ENCODE results near the gene FYCO1.

FYCO1 gene

DNA sequence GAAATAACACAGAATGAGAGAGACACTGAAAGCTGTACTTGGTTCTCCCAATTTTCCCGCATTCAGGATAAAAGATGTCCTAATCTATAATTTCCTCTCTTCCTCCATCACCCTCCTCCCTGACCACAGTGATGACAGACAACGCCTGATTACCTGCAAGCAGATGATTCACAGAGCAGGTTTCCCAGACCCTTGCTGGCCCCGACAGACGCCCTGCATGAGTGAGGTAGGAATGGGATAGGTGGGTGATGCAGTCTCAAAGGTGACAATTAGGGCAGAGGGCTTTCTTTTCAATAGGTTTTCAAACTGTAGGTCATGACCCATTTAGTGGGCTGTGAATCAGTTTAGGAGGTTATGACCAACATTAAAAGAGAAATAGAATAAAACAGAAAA is 57.6 kb downstream of the FYCO1 start:
- Histone ChIP-seq H3K27ac (ENCODE audit: low read length) (no peak overlapping the region), H3K36me3 (ENCODE audit: control insufficient read depth in 1 of 2, insufficient read depth in 2 of 2, low read length in 2 of 2) (peaks cover 42 to 56% of the 10 kb centered on the region in 2 donors), H3K27me3 (ENCODE audit: low read depth, low read length) (no peaks in the 10 kb centered on the region), H3K9me3 (ENCODE audit: control insufficient read depth in 1 of 2, low read length in 2 of 2) (no peaks in the 10 kb centered on the region), H3K4me1 (ENCODE audit: control insufficient read depth in 1 of 2, insufficient read depth in 2 of 2, low read length in 2 of 2) (peaks cover 3 to 10% of the 10 kb centered on the region in 2 donors), H3K4me3 (ENCODE audit: low read depth in 1 of 2, low read length in 2 of 2) (no peak overlapping the region)

DNA sequence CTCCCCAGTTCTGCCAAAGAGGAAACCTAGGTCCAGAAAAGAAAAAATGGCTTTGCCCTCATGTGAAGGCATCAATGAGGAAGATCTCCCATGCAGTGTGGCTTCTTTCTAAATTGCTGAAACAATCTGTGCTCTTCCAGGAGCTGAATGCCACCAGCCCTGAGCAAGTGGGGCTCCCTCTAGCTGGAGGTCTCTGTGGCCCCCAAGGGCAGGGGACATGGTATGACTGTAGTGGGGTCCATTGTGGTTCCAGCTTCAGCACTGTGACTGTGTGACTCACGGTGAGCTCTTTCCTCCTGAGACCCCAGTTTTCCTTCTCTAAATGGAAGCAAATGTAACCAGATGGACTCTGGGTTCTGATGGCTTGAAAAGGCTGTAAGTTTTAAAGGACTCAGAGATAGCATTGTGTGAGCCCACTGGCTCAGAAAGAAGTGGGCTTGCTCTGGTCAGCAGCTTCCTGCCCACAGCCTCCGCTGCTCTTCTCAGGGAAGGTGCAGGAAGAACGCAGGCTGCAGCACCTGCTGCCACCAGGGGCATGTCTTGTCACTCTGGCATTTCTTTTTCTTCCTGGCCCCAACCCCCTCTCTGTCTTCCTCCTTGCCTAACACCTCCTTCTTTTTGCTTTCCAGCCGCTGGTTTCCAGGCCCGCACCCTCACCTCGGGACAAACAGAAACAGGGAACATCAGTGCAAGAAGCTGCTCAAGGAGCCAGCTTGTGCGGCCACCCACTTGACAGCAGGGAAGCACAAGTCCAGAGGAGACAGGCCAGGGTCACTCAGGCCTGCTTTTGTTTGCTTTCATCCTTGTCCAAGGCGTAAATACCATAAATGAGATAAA is 58.2 kb downstream of the FYCO1 start:
- H3K36me3 ChIP-seq (ENCODE audit: control insufficient read depth in 1 of 2, insufficient read depth in 2 of 2, low read length in 2 of 2) = peaks cover 46 to 56% of the 10 kb centered on the region in 2 donors
- no peak overlapping the region for H3K27ac ChIP-seq (ENCODE audit: low read length)
- no peak overlapping the region for H3K4me3 ChIP-seq (ENCODE audit: low read depth in 1 of 2, low read length in 2 of 2)
- peaks cover 3 to 10% of the 10 kb centered on the region in 2 donors for H3K4me1 ChIP-seq (ENCODE audit: control insufficient read depth in 1 of 2, insufficient read depth in 2 of 2, low read length in 2 of 2)
- no peaks in the 10 kb centered on the region for H3K27me3 ChIP-seq (ENCODE audit: low read depth, low read length)
- H3K9me3 ChIP-seq (ENCODE audit: control insufficient read depth in 1 of 2, low read length in 2 of 2) = no peaks in the 10 kb centered on the region

DNA sequence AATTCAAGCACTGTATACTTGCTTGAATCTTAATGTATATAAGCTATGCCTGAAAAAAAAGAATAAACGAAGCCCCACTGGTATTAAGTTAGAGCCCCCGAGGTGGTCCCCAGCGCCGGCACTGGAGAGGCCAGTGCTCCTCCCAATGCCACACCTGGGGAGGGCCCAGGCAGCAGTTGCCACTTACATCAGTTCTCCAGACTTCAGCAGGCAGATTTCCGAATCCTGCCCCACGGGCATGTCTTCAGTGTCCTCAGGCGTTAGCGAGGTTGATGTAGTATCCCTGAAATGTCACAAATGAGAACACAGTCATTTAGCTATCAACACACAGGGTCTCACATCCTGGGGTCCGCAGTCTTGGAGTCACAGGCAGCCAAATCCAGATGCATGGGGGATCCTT is 59.4 kb downstream of the FYCO1 start:
- H3K27me3 ChIP-seq (ENCODE audit: low read depth, low read length) = no peaks in the 10 kb centered on the region
- H3K4me3 ChIP-seq (ENCODE audit: low read depth in 1 of 2, low read length in 2 of 2) = no peak overlapping the region
- no peaks in the 10 kb centered on the region for H3K9me3 ChIP-seq (ENCODE audit: control insufficient read depth in 1 of 2, low read length in 2 of 2)
- H3K36me3 ChIP-seq (ENCODE audit: control insufficient read depth in 1 of 2, insufficient read depth in 2 of 2, low read length in 2 of 2) = peaks cover 45 to 67% of the 10 kb centered on the region in 2 donors
- H3K4me1 ChIP-seq (ENCODE audit: control insufficient read depth in 1 of 2, insufficient read depth in 2 of 2, low read length in 2 of 2) = peaks cover 3 to 10% of the 10 kb centered on the region in 2 donors
- H3K27ac ChIP-seq (ENCODE audit: low read length) = no peak overlapping the region

- Histone ChIP-seq H3K27ac (ENCODE audit: low read length) (no peak overlapping the region), H3K4me1 (ENCODE audit: control insufficient read depth in 1 of 2, insufficient read depth in 2 of 2, low read length in 2 of 2) (no peaks in the 10 kb centered on the region), H3K27me3 (ENCODE audit: low read depth, low read length) (no peaks in the 10 kb centered on the region), H3K4me3 (ENCODE audit: low read depth in 1 of 2, low read length in 2 of 2) (no peak overlapping the region), H3K9me3 (ENCODE audit: control insufficient read depth in 1 of 2, low read length in 2 of 2) (no peaks in the 10 kb centered on the region), H3K36me3 (ENCODE audit: control insufficient read depth in 1 of 2, insufficient read depth in 2 of 2, low read length in 2 of 2) (peaks cover 65 to 86% of the 10 kb centered on the region in 2 donors)
These were observed 62.0 kb downstream of the FYCO1 start for GRCh38 chr3:45933591-45933990.

DNA sequence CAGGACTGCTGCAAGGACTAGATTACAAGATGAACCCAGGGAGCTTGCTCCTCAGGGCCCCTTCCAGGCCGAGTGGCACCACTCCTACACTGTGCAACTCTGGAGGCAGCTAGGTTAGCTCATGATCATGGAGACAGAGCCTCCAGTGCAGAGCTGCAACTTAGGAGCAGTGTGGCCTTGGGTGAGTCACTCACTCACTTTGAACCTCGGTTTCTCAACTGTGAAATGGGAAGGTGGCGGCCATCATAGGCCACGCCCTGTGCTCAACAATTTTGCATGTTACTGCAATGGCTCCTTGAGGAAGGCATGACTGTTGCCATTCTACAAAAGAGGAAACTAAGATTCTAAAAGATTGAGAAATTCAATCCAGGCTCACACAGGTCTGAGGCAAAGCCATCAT is 63.5 kb downstream of the FYCO1 start:
- H3K36me3 ChIP-seq (ENCODE audit: control insufficient read depth in 1 of 2, insufficient read depth in 2 of 2, low read length in 2 of 2) = peaks cover 69 to 91% of the 10 kb centered on the region in 2 donors
- no peaks in the 10 kb centered on the region for H3K4me1 ChIP-seq (ENCODE audit: control insufficient read depth in 1 of 2, insufficient read depth in 2 of 2, low read length in 2 of 2)
- H3K27ac ChIP-seq (ENCODE audit: low read length) = no peak overlapping the region
- no peaks in the 10 kb centered on the region for H3K27me3 ChIP-seq (ENCODE audit: low read depth, low read length)
- no peaks in the 10 kb centered on the region for H3K9me3 ChIP-seq (ENCODE audit: control insufficient read depth in 1 of 2, low read length in 2 of 2)
- no peak overlapping the region for H3K4me3 ChIP-seq (ENCODE audit: low read depth in 1 of 2, low read length in 2 of 2)

DNA sequence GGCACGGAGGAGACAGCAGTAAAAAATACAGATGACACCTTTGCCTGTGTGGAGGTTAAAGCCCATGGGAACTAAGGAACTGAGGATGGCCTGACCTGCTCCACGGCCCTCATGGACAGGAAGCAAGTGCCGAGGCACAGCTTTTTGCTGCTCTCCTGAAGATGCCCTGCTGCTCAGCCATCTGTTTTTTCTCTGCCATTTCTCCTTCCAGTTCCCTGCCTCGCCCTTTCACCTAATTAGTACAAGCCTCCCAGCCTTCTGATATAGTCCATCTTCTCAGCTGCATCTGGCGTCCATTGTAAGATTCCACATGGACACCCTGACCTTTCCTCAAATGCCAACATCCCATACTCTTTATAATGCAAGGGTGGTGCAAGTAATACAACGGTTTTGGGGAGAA is 64.1 kb downstream of the FYCO1 start:
- Histone ChIP-seq H3K4me3 (ENCODE audit: low read depth in 1 of 2, low read length in 2 of 2) (no peak overlapping the region), H3K36me3 (ENCODE audit: control insufficient read depth in 1 of 2, insufficient read depth in 2 of 2, low read length in 2 of 2) (peaks cover 69 to 86% of the 10 kb centered on the region in 2 donors), H3K27ac (ENCODE audit: low read length) (no peak overlapping the region), H3K4me1 (ENCODE audit: control insufficient read depth in 1 of 2, insufficient read depth in 2 of 2, low read length in 2 of 2) (no peaks in the 10 kb centered on the region), H3K27me3 (ENCODE audit: low read depth, low read length) (no peaks in the 10 kb centered on the region), H3K9me3 (ENCODE audit: control insufficient read depth in 1 of 2, low read length in 2 of 2) (no peaks in the 10 kb centered on the region)

DNA sequence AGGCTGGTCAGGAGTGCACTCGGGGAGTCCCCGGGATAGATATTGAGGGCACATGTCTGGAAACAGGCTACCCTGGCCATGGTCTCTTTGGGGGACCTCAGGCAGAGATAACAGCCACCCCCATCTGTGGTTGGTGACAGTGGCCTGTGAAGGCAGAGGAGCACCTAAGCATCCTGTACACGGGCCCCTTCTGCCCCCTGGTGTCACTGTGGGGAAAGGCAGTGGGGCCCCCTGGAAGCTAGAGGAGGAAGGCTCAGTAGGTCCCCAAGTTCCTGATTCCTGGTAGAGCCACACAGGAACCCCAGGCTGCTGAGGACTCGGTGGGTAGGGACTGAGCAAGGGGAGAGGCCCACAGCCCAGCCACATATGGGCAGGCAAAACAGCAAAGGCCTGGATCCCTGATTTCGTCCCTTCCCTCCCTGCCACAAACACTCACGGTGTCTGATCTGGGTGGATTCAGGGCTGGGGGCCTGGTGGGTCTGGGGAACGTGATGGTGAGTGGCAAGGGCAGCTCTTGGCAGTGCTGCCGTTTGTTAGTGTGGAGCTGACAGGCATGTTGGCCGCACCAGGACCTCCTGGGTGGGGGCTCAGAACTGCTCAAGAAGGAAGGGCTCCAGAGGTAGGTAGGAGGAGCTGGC is 66.5 kb downstream of the FYCO1 start:
- H3K27ac ChIP-seq (ENCODE audit: low read length) = no peak overlapping the region

GRCh38 chr3:45927881-45928280 is 67.7 kb downstream of the FYCO1 start:
- Histone ChIP-seq H3K4me3 (ENCODE audit: low read depth in 1 of 2, low read length in 2 of 2) (no peak overlapping the region), H3K27me3 (ENCODE audit: low read depth, low read length) (no peaks in the 10 kb centered on the region), H3K36me3 (ENCODE audit: control insufficient read depth in 1 of 2, insufficient read depth in 2 of 2, low read length in 2 of 2) (peaks cover 59 to 73% of the 10 kb centered on the region in 2 donors), H3K4me1 (ENCODE audit: control insufficient read depth in 1 of 2, insufficient read depth in 2 of 2, low read length in 2 of 2) (no peaks in the 10 kb centered on the region), H3K9me3 (ENCODE audit: control insufficient read depth in 1 of 2, low read length in 2 of 2) (no peaks in the 10 kb centered on the region), H3K27ac (ENCODE audit: low read length) (no peak overlapping the region)

More for the DNA sequence above, 66.5 kb downstream of the FYCO1 start:
- Histone ChIP-seq H3K4me1 (ENCODE audit: control insufficient read depth in 1 of 2, insufficient read depth in 2 of 2, low read length in 2 of 2) (no peaks in the 10 kb centered on the region), H3K9me3 (ENCODE audit: control insufficient read depth in 1 of 2, low read length in 2 of 2) (no peaks in the 10 kb centered on the region), H3K36me3 (ENCODE audit: control insufficient read depth in 1 of 2, insufficient read depth in 2 of 2, low read length in 2 of 2) (peaks cover 54 to 66% of the 10 kb centered on the region in 2 donors), H3K27me3 (ENCODE audit: low read depth, low read length) (no peaks in the 10 kb centered on the region), H3K4me3 (ENCODE audit: low read depth in 1 of 2, low read length in 2 of 2) (no peak overlapping the region)

- H3K36me3 ChIP-seq (ENCODE audit: control insufficient read depth in 1 of 2, insufficient read depth in 2 of 2, low read length in 2 of 2) = peaks cover 63 to 73% of the 10 kb centered on the region in 2 donors
- no peaks in the 10 kb centered on the region for H3K4me1 ChIP-seq (ENCODE audit: control insufficient read depth in 1 of 2, insufficient read depth in 2 of 2, low read length in 2 of 2)
These were observed 71.9 kb downstream of the FYCO1 start for GRCh38 chr3:45923755-45924154.

DNA sequence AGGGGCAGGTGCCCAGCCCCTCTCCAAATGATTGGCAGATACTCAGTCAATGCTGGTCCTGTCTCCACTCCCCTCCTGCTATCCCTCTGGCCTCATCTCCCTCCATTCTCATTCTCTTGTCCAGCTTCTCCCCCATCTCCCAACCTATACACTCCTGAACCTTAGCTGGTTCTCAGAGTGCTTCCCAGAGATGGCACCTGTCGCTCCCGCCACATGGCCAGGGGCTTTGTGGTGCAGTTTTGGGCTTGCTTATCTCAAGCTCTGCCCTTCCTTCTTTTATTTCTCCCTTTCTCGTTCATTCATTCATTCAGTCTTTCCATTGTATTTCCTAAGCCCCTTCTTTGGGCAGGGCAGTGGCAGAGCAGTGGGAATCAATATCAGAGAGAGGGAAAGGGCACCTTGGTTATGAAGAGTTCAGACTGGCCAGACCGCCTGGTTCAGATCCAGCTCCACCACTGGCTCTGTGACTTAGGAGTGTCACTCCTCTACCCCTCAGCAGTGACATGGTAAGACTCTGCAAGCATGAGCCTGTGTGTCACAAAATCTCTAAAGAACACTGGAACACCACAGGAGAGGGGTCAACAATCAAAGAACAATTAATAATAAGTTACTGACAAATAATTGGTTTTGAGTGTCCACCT is 72.6 kb downstream of the FYCO1 start:
- H3K27me3 ChIP-seq (ENCODE audit: low read depth, low read length) = no peaks in the 10 kb centered on the region
- no peak overlapping the region for H3K4me3 ChIP-seq (ENCODE audit: low read depth in 1 of 2, low read length in 2 of 2)
- H3K36me3 ChIP-seq (ENCODE audit: control insufficient read depth in 1 of 2, insufficient read depth in 2 of 2, low read length in 2 of 2) = peaks cover 58 to 66% of the 10 kb centered on the region in 2 donors
- no peaks in the 10 kb centered on the region for H3K9me3 ChIP-seq (ENCODE audit: control insufficient read depth in 1 of 2, low read length in 2 of 2)
- H3K27ac ChIP-seq (ENCODE audit: low read length) = no peak overlapping the region
- H3K4me1 ChIP-seq (ENCODE audit: control insufficient read depth in 1 of 2, insufficient read depth in 2 of 2, low read length in 2 of 2) = no peaks in the 10 kb centered on the region

More at GRCh38 chr3:45923755-45924154, 71.9 kb downstream of the FYCO1 start:
- Histone ChIP-seq H3K4me3 (ENCODE audit: low read depth in 1 of 2, low read length in 2 of 2) (no peak overlapping the region), H3K9me3 (ENCODE audit: control insufficient read depth in 1 of 2, low read length in 2 of 2) (no peaks in the 10 kb centered on the region), H3K27ac (ENCODE audit: low read length) (no peak overlapping the region), H3K27me3 (ENCODE audit: low read depth, low read length) (no peaks in the 10 kb centered on the region)

DNA sequence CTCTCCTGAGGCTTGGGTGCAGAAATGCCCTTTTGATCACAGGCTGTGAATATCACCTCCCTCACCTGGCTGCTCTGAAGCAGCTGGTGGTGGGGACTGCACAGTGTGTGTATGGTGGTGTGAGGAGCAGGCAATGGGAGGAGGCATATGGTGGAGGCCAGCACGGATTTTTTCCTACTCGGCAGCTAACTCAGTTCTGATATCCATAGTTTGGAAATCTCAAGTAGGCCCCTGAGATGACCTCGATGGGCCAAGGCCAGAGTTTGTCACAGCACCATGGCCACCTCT is 73.6 kb downstream of the FYCO1 start:
- H3K27ac ChIP-seq (ENCODE audit: low read length) = no peak overlapping the region
- no peaks in the 10 kb centered on the region for H3K9me3 ChIP-seq (ENCODE audit: control insufficient read depth in 1 of 2, low read length in 2 of 2)
- H3K4me3 ChIP-seq (ENCODE audit: low read depth in 1 of 2, low read length in 2 of 2) = no peak overlapping the region
- H3K36me3 ChIP-seq (ENCODE audit: control insufficient read depth in 1 of 2, insufficient read depth in 2 of 2, low read length in 2 of 2) = peaks cover 48 to 56% of the 10 kb centered on the region in 2 donors
- no peaks in the 10 kb centered on the region for H3K4me1 ChIP-seq (ENCODE audit: control insufficient read depth in 1 of 2, insufficient read depth in 2 of 2, low read length in 2 of 2)
- no peaks in the 10 kb centered on the region for H3K27me3 ChIP-seq (ENCODE audit: low read depth, low read length)
